ENCODE data around the gene INPP5A.
A peak's percentile ranks its signal among the peaks of the same experiment; 100 is the strongest.

INPP5A gene

DNA sequence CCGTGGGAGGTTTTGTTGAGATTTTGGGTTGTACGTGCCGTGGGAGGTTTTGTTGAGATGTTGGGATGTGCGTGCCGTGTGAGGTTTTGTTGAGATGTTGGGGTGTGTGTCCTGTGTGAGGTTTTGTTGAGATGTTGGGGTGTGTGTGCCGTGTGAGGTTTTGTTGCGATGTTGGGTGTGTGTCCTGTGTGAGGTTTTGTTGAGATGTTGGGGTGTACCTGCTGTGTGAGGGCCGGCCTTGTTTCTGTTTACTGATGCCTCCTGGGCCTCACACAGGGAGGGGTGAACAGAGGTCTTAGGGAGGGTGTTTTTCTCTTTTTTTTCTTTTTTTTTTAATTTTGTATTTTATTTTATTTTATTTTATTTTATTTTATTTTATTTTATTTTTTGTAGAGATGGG lies 36.7 kb downstream of the INPP5A start:
- peaks cover 14% of the 10 kb centered on the region for H3K4me1 Mint-ChIP-seq (ENCODE audit: low read depth)
- no peak overlapping the region for H3K4me3 Mint-ChIP-seq
- no peaks in the 10 kb centered on the region for H3K9me3 Mint-ChIP-seq
- H3K27ac Mint-ChIP-seq = no peak overlapping the region
- no peaks in the 10 kb centered on the region for H3K36me3 Mint-ChIP-seq (ENCODE audit: low read depth)
- peaks cover 2% of the 10 kb centered on the region for H3K27me3 Mint-ChIP-seq (ENCODE audit: low read depth)
- DNase-seq (ENCODE audit: low spot score) = no peak

DNA sequence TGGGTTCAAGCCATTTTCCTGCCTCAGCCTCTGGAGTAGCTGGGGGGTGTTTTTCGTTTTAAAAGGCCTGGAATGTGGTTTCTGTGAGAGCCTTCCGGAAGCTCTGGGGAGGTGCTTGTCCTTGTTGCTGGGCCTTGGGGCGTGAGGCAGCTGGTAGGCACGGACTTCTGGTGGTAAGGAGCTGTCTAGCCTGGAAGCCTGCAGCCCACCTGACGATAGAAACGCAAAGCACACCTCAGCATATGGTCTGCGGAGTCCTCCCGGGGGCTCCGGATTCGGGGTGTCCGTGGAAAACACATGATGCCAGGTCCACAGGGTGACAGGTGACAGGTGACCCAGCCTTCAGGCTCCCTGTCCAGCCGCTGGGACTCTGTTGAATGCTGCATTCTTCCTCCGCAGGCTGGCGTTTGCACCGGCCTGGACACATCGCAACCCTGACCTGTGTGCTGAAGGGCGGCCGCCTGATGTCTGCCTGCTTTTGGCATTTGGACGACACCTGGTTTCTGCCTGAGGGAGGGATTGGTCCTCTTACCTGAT lies 37.3 kb downstream of the INPP5A start:
- DNase-seq (ENCODE audit: low spot score) = no peak
- H3K36me3 Mint-ChIP-seq (ENCODE audit: low read depth) = no peaks in the 10 kb centered on the region
- no peak overlapping the region for H3K27ac Mint-ChIP-seq
- H3K4me3 Mint-ChIP-seq = peak overlapping the region; percentile 38
- H3K4me1 Mint-ChIP-seq (ENCODE audit: low read depth) = peaks cover 14% of the 10 kb centered on the region
- H3K9me3 Mint-ChIP-seq = no peaks in the 10 kb centered on the region
- H3K27me3 Mint-ChIP-seq (ENCODE audit: low read depth) = peaks cover 2% of the 10 kb centered on the region

- Mint-ChIP-seq H3K4me1 (ENCODE audit: low read depth) (peaks cover 13% of the 10 kb centered on the region), H3K36me3 (ENCODE audit: low read depth) (peaks cover under 1% of the 10 kb centered on the region), H3K27ac (peak overlapping the region; percentile 1), H3K9me3 (no peaks in the 10 kb centered on the region), H3K4me3 (peak overlapping the region; percentile 38), H3K27me3 (ENCODE audit: low read depth) (peaks cover 2% of the 10 kb centered on the region)
- DNase-seq (ENCODE audit: low spot score) = peak; percentile 56
These were observed 38.0 kb downstream of the INPP5A start for GRCh38 chr10:132575320-132576201.

DNA sequence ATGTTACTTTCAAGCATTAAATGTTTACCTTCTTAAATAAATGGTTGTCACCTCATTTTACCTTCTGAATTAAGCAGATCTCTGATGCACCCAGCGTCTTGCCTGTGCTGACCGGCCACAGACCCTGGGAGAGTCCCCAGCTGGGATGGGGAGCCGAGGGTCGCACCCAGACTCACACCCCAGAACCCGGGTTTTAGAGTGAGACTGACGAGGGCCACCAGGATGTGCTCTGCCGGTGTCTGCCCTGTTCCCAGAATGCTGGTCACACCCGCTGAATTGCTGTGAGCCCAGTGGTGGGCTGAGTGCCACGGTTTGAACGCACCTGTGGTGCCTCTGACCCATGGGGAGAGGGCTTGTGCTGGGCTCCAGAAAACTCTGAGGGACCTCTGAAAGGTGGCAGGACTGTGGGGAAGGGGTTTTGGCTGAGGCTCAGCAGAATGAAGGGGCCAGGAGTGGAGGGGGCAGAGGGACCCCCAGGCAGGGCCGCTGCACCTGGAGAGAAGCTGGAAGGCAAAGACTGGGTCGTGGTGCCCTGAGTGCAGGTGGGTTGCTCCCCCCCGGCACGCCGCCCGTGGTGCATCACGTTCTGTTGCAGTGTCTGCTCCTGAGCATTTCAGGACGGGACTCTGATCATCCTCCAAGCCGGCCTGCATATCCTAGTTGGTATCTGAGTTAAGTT lies 39.2 kb downstream of the INPP5A start:
- Mint-ChIP-seq H3K4me1 (ENCODE audit: low read depth) (peaks cover 14% of the 10 kb centered on the region), H3K4me3 (no peak overlapping the region), H3K9me3 (no peaks in the 10 kb centered on the region), H3K27ac (no peak overlapping the region), H3K36me3 (ENCODE audit: low read depth) (peaks cover 2% of the 10 kb centered on the region), H3K27me3 (ENCODE audit: low read depth) (peaks cover 2% of the 10 kb centered on the region)
- no peak for DNase-seq (ENCODE audit: low spot score)

- Mint-ChIP-seq H3K36me3 (ENCODE audit: low read depth) (peaks cover 2% of the 10 kb centered on the region), H3K27me3 (ENCODE audit: low read depth) (peaks cover 2% of the 10 kb centered on the region), H3K4me3 (no peak overlapping the region), H3K4me1 (ENCODE audit: low read depth) (peaks cover 14% of the 10 kb centered on the region), H3K27ac (no peak overlapping the region), H3K9me3 (no peaks in the 10 kb centered on the region)
- no peak for DNase-seq (ENCODE audit: low spot score)
These were observed 39.9 kb downstream of the INPP5A start for GRCh38 chr10:132577350-132578003.

DNA sequence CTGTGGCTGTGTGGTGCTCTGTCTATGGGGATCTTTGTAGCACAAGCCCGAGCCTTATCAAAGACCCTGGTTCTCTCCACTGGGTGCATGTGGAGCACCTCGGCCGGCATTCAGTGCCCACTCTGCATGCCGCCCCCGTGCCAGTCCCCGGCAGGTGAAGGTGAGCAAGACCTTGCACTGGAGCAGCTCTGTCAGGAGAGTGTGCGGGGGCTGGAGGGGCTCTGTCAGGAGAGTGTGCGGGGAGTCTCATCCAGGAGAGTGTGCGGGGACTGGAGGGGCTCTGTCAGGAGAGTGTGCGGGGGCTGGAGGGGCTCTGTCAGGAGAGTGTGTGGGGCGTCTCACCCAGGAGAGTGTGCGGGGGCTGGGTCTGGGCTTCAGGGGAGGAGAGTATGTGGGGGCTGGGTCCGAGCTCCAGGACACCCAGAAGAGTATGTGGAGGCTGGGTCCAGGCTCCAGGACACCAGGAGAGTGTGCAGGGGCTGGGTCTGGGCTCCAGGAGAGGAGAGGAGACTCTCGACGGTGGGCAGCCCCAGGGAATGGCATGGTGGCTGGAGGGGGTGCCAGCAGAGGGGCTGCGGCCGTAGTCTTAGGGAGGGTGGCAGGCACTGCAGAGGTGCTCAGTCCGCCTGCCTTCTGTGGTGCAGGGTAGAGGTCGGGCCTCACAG lies 40.8 kb downstream of the INPP5A start:
- no peak for DNase-seq (ENCODE audit: low spot score)
- Mint-ChIP-seq H3K36me3 (ENCODE audit: low read depth) (peaks cover 2% of the 10 kb centered on the region), H3K27ac (no peak overlapping the region), H3K4me1 (ENCODE audit: low read depth) (peaks cover 14% of the 10 kb centered on the region), H3K27me3 (ENCODE audit: low read depth) (peaks cover 5% of the 10 kb centered on the region), H3K4me3 (no peak overlapping the region), H3K9me3 (no peaks in the 10 kb centered on the region)

DNA sequence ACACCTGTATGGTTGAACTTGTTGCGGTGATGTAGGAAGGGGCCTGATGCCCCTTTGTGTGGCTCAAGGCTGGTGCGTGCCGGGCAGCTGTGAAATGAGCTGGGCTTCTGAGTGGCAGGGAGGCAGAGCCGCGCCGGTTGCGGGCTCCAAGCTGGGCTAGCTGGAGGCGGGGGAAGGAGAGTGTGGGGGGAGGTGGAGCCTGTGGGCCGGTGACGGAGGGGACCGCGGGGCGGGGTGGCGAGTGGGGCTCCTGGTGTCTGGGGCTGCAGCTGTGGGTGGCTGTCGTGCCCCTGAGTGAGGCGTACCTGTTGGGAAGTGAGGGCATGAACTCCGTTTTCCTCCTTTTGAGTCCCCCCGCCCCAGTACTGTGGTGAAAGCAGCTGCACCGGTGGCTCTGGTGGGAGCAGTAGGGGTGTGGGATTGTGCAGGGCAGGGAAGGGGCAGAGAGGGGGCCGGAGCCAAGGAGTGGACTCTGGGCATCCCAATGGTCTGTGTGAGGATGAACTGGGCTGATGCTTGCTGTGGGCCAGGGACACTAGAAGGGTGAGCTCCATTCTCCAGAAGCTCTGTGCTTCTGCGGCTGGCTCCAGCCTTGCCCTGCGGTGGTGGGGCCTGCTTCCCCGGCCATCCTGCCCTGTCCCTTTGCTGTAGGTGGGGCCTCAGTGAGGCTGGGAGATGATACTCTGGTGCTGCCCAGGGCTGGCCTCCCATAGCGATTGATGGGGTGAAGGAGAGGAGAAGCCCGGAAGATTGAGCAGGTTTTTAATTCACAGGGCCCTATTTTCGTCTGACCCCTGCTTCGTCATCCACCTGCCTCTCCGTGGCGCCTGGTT lies 41.7 kb downstream of the INPP5A start:
- DNase-seq (ENCODE audit: low spot score) = no peak
- Mint-ChIP-seq H3K4me1 (ENCODE audit: low read depth) (peaks cover 16% of the 10 kb centered on the region), H3K36me3 (ENCODE audit: low read depth) (peaks cover 2% of the 10 kb centered on the region), H3K4me3 (no peak overlapping the region), H3K27me3 (ENCODE audit: low read depth) (peaks cover 5% of the 10 kb centered on the region), H3K27ac (no peak overlapping the region), H3K9me3 (no peaks in the 10 kb centered on the region)

GRCh38 chr10:132580143-132580542 lies 42.6 kb downstream of the INPP5A start:
- Mint-ChIP-seq H3K4me1 (ENCODE audit: low read depth) (peaks cover 14% of the 10 kb centered on the region), H3K4me3 (no peak overlapping the region), H3K27me3 (ENCODE audit: low read depth) (peaks cover 5% of the 10 kb centered on the region), H3K9me3 (no peaks in the 10 kb centered on the region), H3K27ac (no peak overlapping the region), H3K36me3 (ENCODE audit: low read depth) (peaks cover 2% of the 10 kb centered on the region)
- DNase-seq (ENCODE audit: low spot score) = no peak

GRCh38 chr10:132580617-132581016 lies 43.0 kb downstream of the INPP5A start:
- no peak overlapping the region for H3K27ac Mint-ChIP-seq

GRCh38 chr10:132582137-132582536 lies 44.5 kb downstream of the INPP5A start:
- Mint-ChIP-seq H3K27me3 (ENCODE audit: low read depth) (peaks cover 5% of the 10 kb centered on the region), H3K36me3 (ENCODE audit: low read depth) (peaks cover 4% of the 10 kb centered on the region), H3K4me3 (no peak overlapping the region), H3K9me3 (no peaks in the 10 kb centered on the region), H3K4me1 (ENCODE audit: low read depth) (peaks cover 12% of the 10 kb centered on the region), H3K27ac (no peak overlapping the region)
- no peak for DNase-seq (ENCODE audit: low spot score)

More at GRCh38 chr10:132580617-132581016, 43.0 kb downstream of the INPP5A start:
- H3K9me3 Mint-ChIP-seq = no peaks in the 10 kb centered on the region
- DNase-seq (ENCODE audit: low spot score) = no peak
- H3K4me1 Mint-ChIP-seq (ENCODE audit: low read depth) = peaks cover 9% of the 10 kb centered on the region
- H3K36me3 Mint-ChIP-seq (ENCODE audit: low read depth) = peaks cover 2% of the 10 kb centered on the region
- H3K4me3 Mint-ChIP-seq = no peak overlapping the region
- H3K27me3 Mint-ChIP-seq (ENCODE audit: low read depth) = peaks cover 5% of the 10 kb centered on the region

- Mint-ChIP-seq H3K36me3 (ENCODE audit: low read depth) (peaks cover 4% of the 10 kb centered on the region), H3K4me1 (ENCODE audit: low read depth) (peaks cover 12% of the 10 kb centered on the region), H3K27me3 (ENCODE audit: low read depth) (peaks cover 3% of the 10 kb centered on the region), H3K9me3 (no peaks in the 10 kb centered on the region), H3K4me3 (no peak overlapping the region), H3K27ac (no peak overlapping the region)
- no peak for DNase-seq (ENCODE audit: low spot score)
These were observed 45.2 kb downstream of the INPP5A start for GRCh38 chr10:132582771-132583170.

- H3K4me1 Mint-ChIP-seq (ENCODE audit: low read depth) = peaks cover 17% of the 10 kb centered on the region
These were observed 45.9 kb downstream of the INPP5A start for GRCh38 chr10:132583456-132583855.

GRCh38 chr10:132584081-132584480 lies 46.5 kb downstream of the INPP5A start:
- H3K4me1 Mint-ChIP-seq (ENCODE audit: low read depth) = peaks cover 21% of the 10 kb centered on the region
- no peaks in the 10 kb centered on the region for H3K9me3 Mint-ChIP-seq
- no peak overlapping the region for H3K27ac Mint-ChIP-seq
- DNase-seq (ENCODE audit: low spot score) = no peak
- H3K4me3 Mint-ChIP-seq = no peak overlapping the region
- H3K27me3 Mint-ChIP-seq (ENCODE audit: low read depth) = peaks cover 3% of the 10 kb centered on the region
- peaks cover 4% of the 10 kb centered on the region for H3K36me3 Mint-ChIP-seq (ENCODE audit: low read depth)

More at GRCh38 chr10:132583456-132583855, 45.9 kb downstream of the INPP5A start:
- peaks cover 4% of the 10 kb centered on the region for H3K36me3 Mint-ChIP-seq (ENCODE audit: low read depth)
- no peak for DNase-seq (ENCODE audit: low spot score)
- no peaks in the 10 kb centered on the region for H3K9me3 Mint-ChIP-seq
- peaks cover 3% of the 10 kb centered on the region for H3K27me3 Mint-ChIP-seq (ENCODE audit: low read depth)
- H3K27ac Mint-ChIP-seq = no peak overlapping the region
- H3K4me3 Mint-ChIP-seq = no peak overlapping the region
